ENCODE measurements around the gene DENND10. TPM values are rescaled to one million over a fixed set of nuclear protein-coding genes. Genes with fewer than 3 reads are reported as not detected.
"Not testable (repeated sequence)": the region's sequence is repeated elsewhere in the genome, so short reads cannot be mapped to it uniquely, and the experiment has no call there.

Gene DENND10
- polyA plus RNA-seq (2014; cell fraction: cytosol; rRNA removed): 32.5 and 47.3 TPM in 2 replicates
- 32.4 and 46.4 TPM in 2 replicates for polyA plus RNA-seq (2014; cell fraction: nucleus; rRNA removed)

DNA sequence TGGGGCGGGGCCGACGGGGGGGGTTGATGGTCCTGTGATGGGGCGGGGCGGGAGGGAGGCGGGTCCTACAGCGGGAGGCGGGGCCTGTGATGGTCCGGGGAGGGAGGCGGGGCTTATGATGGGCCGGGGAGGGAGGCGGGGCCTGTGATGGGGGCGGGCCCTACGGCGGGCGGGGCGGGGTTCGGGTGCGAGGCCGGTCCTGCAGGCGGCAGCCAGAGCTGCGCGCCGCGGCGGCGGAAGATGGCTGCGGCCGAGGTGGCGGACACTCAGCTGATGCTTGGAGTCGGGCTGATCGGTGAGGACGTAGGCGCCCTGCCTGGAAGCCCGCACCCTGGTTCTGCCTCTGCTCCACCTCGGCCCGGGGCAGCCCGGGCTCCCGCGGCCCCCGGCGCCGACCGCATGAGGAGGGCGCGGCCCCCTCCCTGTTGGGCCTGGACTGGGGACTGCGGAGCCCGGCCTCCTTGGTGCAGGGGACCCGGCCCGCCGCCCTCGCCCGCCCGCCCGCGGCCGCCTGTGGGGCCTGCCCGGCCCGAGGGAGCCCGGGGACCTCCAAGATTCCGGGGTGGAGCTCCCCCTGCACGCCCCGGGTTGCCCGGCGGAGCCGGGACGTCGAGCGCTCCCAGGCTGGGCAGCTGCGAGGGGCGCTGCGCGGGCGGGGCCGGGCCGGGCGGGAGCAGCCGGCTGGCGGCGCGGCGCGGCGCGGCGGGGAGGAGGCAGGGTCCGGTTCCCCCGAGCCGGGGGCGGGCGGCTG, at the start of gene DENND10:
DENND10 (plus strand) TSS at position 211 of the 751 bp plus-strand sequence; CDS start at position 241, 30 bp downstream.
- peak; percentile 72 for DNase-seq (ENCODE audit: low spot score)

DNA sequence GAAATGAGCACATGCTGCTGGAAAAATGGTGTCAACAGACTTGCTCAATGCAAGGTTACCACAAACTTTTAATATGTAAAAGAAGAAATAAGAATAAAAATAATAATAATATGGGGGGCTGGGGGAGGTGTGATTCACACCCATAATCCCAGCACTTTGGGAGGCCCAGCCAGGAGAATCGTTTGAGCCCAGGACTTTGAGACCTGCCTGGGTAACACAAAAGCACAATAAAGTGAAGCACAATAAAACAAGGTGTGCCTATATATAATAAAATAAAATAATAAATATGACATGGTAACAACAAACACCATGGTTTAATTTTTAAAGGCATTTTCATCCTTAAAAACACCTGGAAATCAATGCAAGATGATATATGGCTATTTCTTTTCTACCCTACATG, 48.4 kb upstream of the DENND10 start:
- DNase-seq (ENCODE audit: low spot score): no peak

GRCh38 chr10:119058010-119058409, 45.9 kb upstream of the DENND10 start:
- no peak for DNase-seq (ENCODE audit: low spot score)

- no peak for DNase-seq (ENCODE audit: low spot score)
These were observed 44.4 kb upstream of the DENND10 start for GRCh38 chr10:119059557-119059956.

- no peak for DNase-seq (ENCODE audit: low spot score)
These were observed 43.8 kb upstream of the DENND10 start for GRCh38 chr10:119060107-119060506.

DNA sequence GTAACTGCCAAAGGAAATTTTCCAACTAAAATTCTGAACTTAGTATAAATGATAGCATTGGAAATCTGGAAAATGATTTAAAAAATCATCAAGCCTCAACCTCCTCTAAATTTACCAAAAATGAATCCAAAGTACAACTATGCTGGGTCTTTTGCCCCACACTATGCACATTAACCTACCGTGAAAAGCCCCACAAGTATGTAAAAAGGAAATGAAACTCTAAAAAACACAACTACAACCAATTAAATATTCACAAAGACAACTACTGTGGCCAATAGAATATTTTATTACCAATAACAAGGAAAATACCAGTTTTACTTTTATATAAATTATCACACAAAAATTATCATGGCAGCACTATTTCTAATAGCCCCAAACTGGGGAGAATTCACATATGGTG, 42.6 kb upstream of the DENND10 start:
- no peak for DNase-seq (ENCODE audit: low spot score)

- DNase-seq (ENCODE audit: low spot score): no peak
These were observed 42.0 kb upstream of the DENND10 start for GRCh38 chr10:119061926-119062325.

GRCh38 chr10:119070395-119071165, 33.3 kb upstream of the DENND10 start:
- no peak for DNase-seq (ENCODE audit: low spot score)

GRCh38 chr10:119073584-119073983, 30.3 kb upstream of the DENND10 start:
- no peak for DNase-seq (ENCODE audit: low spot score)

DNA sequence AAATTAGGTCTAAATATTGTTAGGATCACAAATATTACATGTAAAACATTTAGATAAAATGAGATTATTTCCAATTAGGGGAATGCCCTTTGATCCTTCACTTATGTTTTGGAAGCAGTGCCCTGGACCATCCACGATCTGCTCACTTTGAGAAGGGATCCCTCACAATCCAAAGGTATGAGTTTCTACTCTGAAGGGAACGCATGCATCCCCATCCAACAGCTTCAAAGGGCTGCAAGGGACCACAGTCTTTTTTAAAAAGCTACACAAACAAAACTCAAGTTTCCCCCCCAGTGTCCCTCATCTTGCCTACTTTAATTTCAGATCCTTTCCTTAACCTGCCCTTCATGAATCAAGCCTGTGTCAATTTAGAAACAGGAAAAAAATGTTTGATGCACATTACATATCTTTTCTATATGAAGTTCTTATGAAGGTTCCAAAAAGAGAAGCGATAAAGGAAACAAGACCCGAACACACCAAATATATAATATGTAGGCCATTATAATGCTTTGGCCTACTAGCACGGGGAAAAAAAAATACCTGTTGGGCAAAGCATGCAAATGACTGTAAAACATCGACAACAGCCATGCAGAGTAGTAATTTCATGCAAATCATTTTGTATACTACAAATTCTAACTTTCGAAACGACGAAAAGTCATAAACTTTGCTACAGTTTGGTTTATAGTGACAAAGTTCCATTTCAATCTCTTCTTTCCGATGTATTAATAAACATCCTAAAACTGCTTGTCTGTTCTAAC, 25.3 kb upstream of the DENND10 start:
- no peak for DNase-seq (ENCODE audit: low spot score)

- peak; percentile 52 for DNase-seq (ENCODE audit: low spot score)
These were observed 24.1 kb upstream of the DENND10 start for GRCh38 chr10:119079599-119080520.

DNA sequence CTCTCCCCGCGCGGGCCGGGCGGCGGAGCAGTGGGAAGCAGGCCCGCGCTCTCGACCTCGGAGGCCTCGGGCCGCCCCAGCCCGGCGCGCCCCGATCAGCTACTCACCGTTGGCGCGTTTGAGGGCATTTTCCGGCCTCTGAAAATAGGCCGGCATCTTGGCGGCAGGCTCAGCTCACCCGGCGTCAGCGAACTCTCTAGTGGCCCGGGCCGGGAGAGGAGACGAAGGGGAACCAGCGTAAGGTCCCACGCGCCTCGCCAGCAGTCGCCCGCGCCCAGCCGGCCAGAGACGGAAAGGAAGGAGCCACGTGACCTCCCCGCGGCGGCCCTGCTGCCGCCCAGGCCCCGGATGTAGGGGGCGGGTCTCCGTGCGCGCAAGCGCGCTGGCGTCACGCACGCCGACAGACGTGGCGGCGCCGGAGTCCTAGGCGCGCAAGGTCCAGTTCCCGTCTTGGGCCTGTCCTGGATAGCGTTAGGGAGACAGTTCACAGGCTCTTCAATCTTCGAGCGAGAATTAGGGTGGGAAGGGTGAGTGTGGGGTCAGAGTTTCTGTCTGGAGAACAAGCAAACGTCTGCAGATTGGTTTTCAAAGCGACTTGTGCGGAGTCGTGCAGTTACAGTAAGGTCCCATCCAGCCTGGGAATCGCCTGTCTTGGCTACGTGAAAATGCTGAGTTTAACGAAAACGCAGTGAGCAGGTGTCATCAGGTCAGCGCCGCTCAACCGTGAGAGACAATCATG, 23.2 kb upstream of the DENND10 start, which contains the start of gene EIF3A:
EIF3A (minus strand) TSS at position 297 of the 739 bp plus-strand sequence; CDS start at position 156, 141 bp downstream.
- peak; percentile 92 for DNase-seq (ENCODE audit: low spot score)

DNA sequence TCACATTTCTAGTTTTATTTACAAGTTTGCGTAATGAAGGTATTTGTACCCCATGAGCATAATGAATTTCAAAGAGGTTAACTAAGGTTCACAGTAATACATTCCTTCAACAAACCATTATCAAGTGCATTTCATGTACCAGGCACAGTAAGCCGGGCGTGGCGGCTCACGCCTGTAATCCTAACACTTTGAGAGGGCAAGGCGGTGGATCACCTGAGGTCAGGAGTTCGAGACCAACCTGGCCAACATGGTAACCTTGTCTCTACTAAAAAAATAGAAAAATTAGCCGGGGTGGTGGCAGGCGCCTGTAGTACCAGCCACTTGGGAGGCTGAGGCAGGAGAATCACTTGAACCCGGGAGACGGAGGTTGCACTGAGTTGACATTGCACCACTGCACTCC, 19.0 kb upstream of the DENND10 start:
- DNase-seq (ENCODE audit: low spot score): no peak

- DNase-seq (ENCODE audit: low spot score): no peak
These were observed 16.5 kb upstream of the DENND10 start for GRCh38 chr10:119087271-119087882.

DNA sequence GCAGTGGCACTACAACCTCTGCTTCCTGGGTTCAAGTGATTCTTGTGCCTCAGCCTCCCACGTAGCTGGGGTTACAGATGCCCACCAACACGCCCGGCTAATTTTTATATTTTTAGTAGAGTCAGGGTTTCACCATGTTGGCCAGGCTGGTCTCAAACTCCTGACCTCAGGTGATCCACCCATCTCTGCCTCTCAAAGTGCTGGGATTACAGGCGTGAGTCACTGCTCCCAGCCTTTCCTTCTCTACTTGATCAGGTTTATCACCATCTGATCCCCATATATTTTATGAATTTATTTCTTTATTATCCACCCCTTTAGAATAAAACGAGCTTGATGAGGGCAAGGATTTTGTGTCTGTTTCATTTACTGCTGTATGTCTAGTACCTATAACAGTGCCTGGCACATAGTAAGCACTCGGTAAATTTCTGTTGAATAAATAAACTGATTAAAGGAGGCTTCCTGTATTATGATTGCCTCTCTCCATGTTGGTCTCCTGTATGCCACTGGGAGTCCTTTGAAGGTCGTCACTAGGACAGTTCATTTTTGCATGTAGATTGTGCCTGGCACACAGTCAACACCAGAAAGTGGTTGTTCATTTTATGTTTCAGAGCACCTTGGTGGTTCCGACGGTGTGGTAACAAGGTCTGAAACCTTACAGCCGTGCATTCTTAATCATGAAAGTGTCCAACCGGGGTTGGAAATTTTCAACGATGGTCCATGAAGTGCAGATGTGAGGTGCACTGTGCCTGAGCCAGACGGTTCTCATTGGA, 13.7 kb upstream of the DENND10 start:
- no peak for DNase-seq (ENCODE audit: low spot score)

- DNase-seq (ENCODE audit: low spot score): no peak
These were observed 12.9 kb upstream of the DENND10 start for GRCh38 chr10:119090968-119091367.

DNA sequence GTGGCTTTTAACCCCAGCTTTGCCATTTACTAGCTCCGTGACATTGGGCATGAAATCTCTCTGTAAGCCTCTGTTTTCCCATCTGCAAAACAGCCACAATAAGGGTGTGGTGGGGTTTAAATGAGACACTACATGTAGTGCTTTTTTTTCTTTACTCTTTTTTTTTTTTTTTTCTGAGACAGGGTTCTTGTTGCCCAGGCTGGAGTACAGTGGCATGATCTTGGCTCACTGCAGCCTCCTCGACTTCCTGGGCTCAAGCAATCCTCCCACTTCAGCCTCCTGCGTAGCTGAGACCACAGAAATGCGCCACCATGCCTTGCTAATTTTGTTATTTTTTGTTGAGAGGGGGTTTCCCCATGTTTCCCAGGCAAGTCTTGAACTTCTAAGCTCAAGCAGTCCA, 8.3 kb upstream of the DENND10 start:
- DNase-seq (ENCODE audit: low spot score): no peak

- DNase-seq (ENCODE audit: low spot score): not testable (repeated sequence)
These were observed 7.1 kb upstream of the DENND10 start for GRCh38 chr10:119096641-119097415.

Measured in SK-N-DZ (cell line).